ENCODE measurements around the gene FAM181A. TPM values are rescaled to one million over a fixed set of nuclear protein-coding genes. Genes with fewer than 3 reads are reported as not detected.

FAM181A gene
- total RNA-seq, 5 donors from 2014 or later (not counting 1 experiment from before 2014, with no cell fraction given): not detected

DNA sequence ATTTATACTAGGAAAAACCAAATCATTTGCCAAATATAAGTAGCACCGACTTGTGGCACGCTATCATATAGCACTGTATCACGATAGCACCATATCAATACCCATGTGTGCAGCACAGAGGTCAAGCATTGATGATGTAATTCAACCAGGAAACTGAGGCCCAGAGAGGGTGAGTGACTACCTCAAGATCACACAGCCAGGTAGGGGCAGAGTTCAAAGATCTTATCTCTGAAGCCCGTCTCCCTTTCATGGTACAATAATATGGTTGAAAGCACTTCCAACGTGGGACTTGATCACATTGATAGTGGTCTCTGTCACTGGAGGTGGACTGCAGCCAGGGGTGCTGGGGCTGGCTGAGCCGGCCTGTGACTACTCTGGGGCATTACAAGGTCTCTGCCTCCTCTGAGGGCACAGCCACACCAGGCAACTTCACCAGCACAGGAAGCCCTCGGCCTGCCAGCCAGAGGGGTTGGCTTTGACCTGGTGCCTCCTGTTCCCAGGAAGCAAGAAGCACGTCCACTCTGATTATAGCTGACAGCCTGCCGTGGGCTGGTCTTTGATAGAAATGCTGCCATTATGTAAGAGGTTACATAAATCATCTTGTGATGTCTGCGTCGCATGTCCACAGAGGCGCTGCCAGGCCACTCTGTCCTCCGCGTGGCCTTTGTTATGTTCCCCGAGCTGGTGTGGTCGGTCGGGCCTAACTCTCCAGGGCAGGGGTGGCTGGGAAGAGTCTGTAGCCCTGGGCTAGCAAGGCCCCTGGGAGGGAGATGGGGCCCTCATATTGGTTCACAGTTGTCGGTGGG is 5.9 kb upstream of the FAM181A start:
- no peak overlapping the region for H3K4me3 Mint-ChIP-seq
- CTCF ChIA-PET: interaction anchor here in 1 of 2 donors (0.6 kb wide), 1 partner anchor 265 kb away, joined by 3 read pairs; no protein-coding TSS in a partner anchor
- H3K27me3 ChIP-seq (replicated peaks in 1 of 2; ENCODE audit: control insufficient read depth in 2 of 2, extremely low read depth in 1 of 2, insufficient read depth in 2 of 2, low read length in 1 of 2): peaks cover 0 to 13% of the 10 kb centered on the region in 2 experiments
- no peak overlapping the region for H3K27ac Mint-ChIP-seq
- DNase-seq: no peak
- POLR2A ChIA-PET: no interaction called here
- WGBS (ENCODE audit: insufficient coverage): 73% methylated on average over 5 of the region's 18 CpGs
- peaks cover 0 to 6% of the 10 kb centered on the region in 2 donors for H3K27me3 Mint-ChIP-seq
- H3K9me3 Mint-ChIP-seq: peaks cover 4 to 5% (median 4%) of the 10 kb centered on the region in 3 donors
- H3K4me1 Mint-ChIP-seq: no peaks in the 10 kb centered on the region
- H3K36me3 Mint-ChIP-seq: no peaks in the 10 kb centered on the region
- H3K36me3 ChIP-seq (ENCODE audit: control insufficient read depth in 2 of 2, extremely low read depth in 1 of 2, insufficient read depth in 1 of 2, low read length in 1 of 2): no peaks in the 10 kb centered on the region
- H3K27ac ChIP-seq (ENCODE audit: low read length): no peak overlapping the region
- no peak for ATAC-seq (replicated peaks in 1 of 4)
- H3K4me1 ChIP-seq (ENCODE audit: control insufficient read depth in 1 of 2, extremely low read depth in 1 of 2, insufficient read depth in 2 of 2, low read length in 2 of 2): no peaks in the 10 kb centered on the region
- no peaks in the 10 kb centered on the region for H3K9me3 ChIP-seq
- H3K4me3 ChIP-seq (ENCODE audit: control insufficient read depth in 1 of 2, extremely low read depth in 1 of 2, low read length in 1 of 2): no peak overlapping the region

DNA sequence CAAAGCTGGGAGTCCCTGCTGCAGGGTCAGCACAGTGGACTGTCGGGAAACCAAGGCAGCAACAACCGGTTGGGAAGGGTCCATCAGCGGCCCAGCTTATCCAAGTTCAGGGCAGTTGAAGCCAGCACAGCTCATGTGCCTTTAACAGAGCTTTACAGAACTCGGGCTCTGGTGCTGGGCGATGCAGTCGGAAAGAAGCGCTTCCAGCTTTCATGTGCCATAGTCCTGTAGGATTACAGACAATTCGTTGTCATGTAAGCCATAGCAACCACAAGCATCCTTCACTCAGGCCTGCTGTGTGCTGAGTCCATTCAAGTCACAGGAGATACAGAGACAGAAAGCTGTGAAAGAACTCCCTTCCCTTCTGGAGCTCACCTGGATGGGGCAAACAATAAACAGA is 3.5 kb upstream of the FAM181A start:
- no peak overlapping the region for H3K4me3 Mint-ChIP-seq
- no peaks in the 10 kb centered on the region for H3K9me3 ChIP-seq
- ChIA-PET CTCF (no interaction called here), POLR2A (no interaction called here)
- peaks cover 0 to 7% of the 10 kb centered on the region in 2 experiments for H3K27me3 ChIP-seq (replicated peaks in 1 of 2; ENCODE audit: control insufficient read depth in 2 of 2, extremely low read depth in 1 of 2, insufficient read depth in 2 of 2, low read length in 1 of 2)
- no peaks in the 10 kb centered on the region for H3K36me3 Mint-ChIP-seq
- ATAC-seq (replicated peaks in 1 of 4): no peak
- no peak overlapping the region for H3K27ac Mint-ChIP-seq
- no peak overlapping the region for H3K4me3 ChIP-seq (ENCODE audit: control insufficient read depth in 1 of 2, extremely low read depth in 1 of 2, low read length in 1 of 2)
- no peaks in the 10 kb centered on the region for H3K36me3 ChIP-seq (ENCODE audit: control insufficient read depth in 2 of 2, extremely low read depth in 1 of 2, insufficient read depth in 1 of 2, low read length in 1 of 2)
- no peak overlapping the region for H3K27ac ChIP-seq (ENCODE audit: low read length)
- DNase-seq: no peak
- no peaks in the 10 kb centered on the region for H3K4me1 ChIP-seq (ENCODE audit: control insufficient read depth in 1 of 2, extremely low read depth in 1 of 2, insufficient read depth in 2 of 2, low read length in 2 of 2)
- 84% methylated on average over 8 of the region's 8 CpGs for WGBS (ENCODE audit: insufficient coverage)
- H3K27me3 Mint-ChIP-seq: no peaks in the 10 kb centered on the region
- H3K9me3 Mint-ChIP-seq: peaks cover 4 to 5% (median 4%) of the 10 kb centered on the region in 3 donors
- H3K4me1 Mint-ChIP-seq: no peaks in the 10 kb centered on the region

DNA sequence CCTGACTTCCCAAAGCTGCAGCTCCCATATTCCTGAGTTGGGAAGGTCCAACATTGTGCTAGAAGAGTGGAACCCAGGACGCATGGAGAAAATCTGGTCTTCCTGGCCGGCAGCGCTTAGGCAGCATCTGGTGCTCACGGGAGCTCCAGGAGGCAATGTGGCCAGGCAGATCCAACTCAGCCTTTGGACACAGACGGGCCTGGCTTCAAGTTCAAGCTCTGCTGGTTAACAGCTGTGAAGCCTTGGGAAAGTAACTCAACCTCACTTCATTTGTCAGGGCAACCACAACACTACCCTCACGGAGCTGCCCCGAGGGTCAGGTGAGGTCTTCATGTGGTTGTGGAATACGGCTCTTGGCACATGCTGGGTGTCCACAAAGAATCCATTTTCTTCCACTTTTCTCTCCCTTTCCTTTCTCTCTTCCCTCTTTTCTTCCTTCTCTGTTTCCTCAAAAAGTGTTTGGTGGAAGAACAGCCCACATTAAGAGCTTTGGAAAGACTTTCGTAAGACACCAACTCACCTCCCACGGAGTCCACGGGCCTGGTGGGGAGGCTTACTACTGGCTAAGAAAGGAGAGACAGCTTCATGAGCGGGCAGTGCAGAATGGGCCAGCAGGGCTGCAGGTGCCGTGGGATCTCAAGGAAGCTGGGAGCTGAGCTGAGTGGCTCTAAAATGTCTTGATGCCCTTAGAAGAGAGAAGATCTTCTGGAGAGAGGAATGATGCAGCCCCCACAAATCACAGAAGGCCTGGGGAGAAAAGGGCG is 2.4 kb upstream of the FAM181A start:
- 81% methylated on average over 6 of the region's 14 CpGs for WGBS (ENCODE audit: insufficient coverage)
- ChIA-PET CTCF (no interaction called here), POLR2A (no interaction called here)
- Mint-ChIP-seq H3K27me3 (no peaks in the 10 kb centered on the region), H3K4me3 (no peak overlapping the region), H3K4me1 (no peaks in the 10 kb centered on the region), H3K36me3 (no peaks in the 10 kb centered on the region), H3K27ac (no peak overlapping the region), H3K9me3 (peaks cover under 1 to 1% (median under 1%) of the 10 kb centered on the region in 3 donors)
- Histone ChIP-seq H3K27me3 (replicated peaks in 1 of 2; ENCODE audit: control insufficient read depth in 2 of 2, extremely low read depth in 1 of 2, insufficient read depth in 2 of 2, low read length in 1 of 2) (peaks cover 0 to 7% of the 10 kb centered on the region in 2 experiments), H3K4me1 (ENCODE audit: control insufficient read depth in 1 of 2, extremely low read depth in 1 of 2, insufficient read depth in 2 of 2, low read length in 2 of 2) (no peaks in the 10 kb centered on the region), H3K4me3 (ENCODE audit: control insufficient read depth in 1 of 2, extremely low read depth in 1 of 2, low read length in 1 of 2) (no peak overlapping the region), H3K9me3 (no peaks in the 10 kb centered on the region), H3K36me3 (ENCODE audit: control insufficient read depth in 2 of 2, extremely low read depth in 1 of 2, insufficient read depth in 1 of 2, low read length in 1 of 2) (no peaks in the 10 kb centered on the region), H3K27ac (ENCODE audit: low read length) (no peak overlapping the region)
- DNase-seq (no peak), ATAC-seq (replicated peaks in 1 of 4) (no peak)

DNA sequence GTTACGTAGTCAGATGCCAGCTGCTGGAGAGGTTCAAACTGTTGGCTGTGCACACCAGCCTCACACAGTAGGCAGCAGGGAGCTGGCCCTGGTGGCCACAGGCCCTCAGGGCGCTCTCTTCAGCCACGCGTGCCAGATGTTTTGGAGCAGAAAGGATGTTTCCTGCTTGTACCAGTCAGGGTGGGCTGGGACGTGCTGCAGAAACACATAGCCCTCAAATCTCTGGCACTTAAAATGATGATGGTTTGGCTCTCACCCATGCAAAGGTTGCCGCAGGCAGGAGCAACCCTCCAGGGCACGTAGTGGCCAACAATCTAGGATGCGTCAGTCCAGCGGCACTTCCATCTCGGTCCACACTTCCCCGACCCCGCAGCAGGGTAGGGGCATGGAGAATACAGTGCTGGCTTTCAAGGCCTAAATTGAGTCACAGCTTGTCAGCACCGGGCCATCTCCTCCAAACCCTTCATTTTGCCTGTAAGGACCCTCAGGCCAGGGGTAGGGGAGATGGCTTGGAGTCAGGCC is 1.7 kb upstream of the FAM181A start:
- no peak overlapping the region for H3K27ac ChIP-seq (ENCODE audit: low read length)
- Mint-ChIP-seq H3K27me3 (no peaks in the 10 kb centered on the region), H3K36me3 (no peaks in the 10 kb centered on the region), H3K9me3 (no peaks in the 10 kb centered on the region), H3K4me1 (no peaks in the 10 kb centered on the region), H3K27ac (no peak overlapping the region), H3K4me3 (no peak overlapping the region)
- DNase-seq (no peak), ATAC-seq (replicated peaks in 1 of 4) (no peak)
- H3K9me3 ChIP-seq: no peaks in the 10 kb centered on the region
- no peak overlapping the region for H3K4me3 ChIP-seq (ENCODE audit: control insufficient read depth in 1 of 2, extremely low read depth in 1 of 2, low read length in 1 of 2)
- no peaks in the 10 kb centered on the region for H3K4me1 ChIP-seq (ENCODE audit: control insufficient read depth in 1 of 2, extremely low read depth in 1 of 2, insufficient read depth in 2 of 2, low read length in 2 of 2)
- ChIA-PET CTCF (no interaction called here), POLR2A (no interaction called here)
- peaks cover 0 to 7% of the 10 kb centered on the region in 2 experiments for H3K27me3 ChIP-seq (replicated peaks in 1 of 2; ENCODE audit: control insufficient read depth in 2 of 2, extremely low read depth in 1 of 2, insufficient read depth in 2 of 2, low read length in 1 of 2)
- H3K36me3 ChIP-seq (ENCODE audit: control insufficient read depth in 2 of 2, extremely low read depth in 1 of 2, insufficient read depth in 1 of 2, low read length in 1 of 2): no peaks in the 10 kb centered on the region
- WGBS (ENCODE audit: insufficient coverage): 84% methylated on average over 11 of the region's 13 CpGs

DNA sequence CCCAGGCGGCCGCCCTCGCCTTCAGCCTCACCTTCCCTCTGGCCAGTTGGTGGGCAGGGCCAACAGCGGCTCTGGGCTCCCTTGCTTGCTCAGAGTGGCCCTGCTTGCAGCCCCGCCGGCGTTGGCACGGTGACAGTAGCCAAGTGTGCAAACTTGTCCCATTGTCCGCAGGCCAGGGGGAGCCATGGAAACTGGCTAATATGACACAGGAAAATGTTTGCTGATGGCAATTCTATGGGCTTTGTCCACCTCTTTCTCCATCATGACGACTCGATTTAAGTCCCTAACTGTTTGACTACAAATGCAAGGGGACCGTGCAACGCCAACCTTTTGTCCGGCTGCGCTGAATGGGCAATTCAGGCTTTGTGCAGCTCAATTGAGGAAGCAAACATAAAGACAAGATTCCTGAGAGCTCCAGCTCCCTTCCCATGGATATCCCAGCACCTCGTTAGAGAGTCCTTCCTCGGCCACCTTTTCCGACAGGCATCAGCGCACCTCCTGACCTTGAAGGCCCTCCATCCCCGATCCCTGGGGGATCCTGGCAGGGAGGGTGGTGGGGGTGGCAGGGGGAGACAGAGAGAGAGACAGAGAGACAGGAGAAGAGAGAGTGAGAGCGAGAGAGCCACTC is 785 bp upstream of the FAM181A start:
- peaks cover 0 to 3% of the 10 kb centered on the region in 2 experiments for H3K27me3 ChIP-seq (replicated peaks in 1 of 2; ENCODE audit: control insufficient read depth in 2 of 2, extremely low read depth in 1 of 2, insufficient read depth in 2 of 2, low read length in 1 of 2)
- ChIA-PET POLR2A (no interaction called here), CTCF (no interaction called here)
- Mint-ChIP-seq H3K4me3 (no peak overlapping the region), H3K9me3 (no peaks in the 10 kb centered on the region), H3K36me3 (no peaks in the 10 kb centered on the region), H3K27ac (no peak overlapping the region), H3K4me1 (no peaks in the 10 kb centered on the region), H3K27me3 (no peaks in the 10 kb centered on the region)
- no peak for ATAC-seq (replicated peaks in 1 of 4)
- no peaks in the 10 kb centered on the region for H3K9me3 ChIP-seq
- H3K36me3 ChIP-seq (ENCODE audit: control insufficient read depth in 2 of 2, extremely low read depth in 1 of 2, insufficient read depth in 1 of 2, low read length in 1 of 2): no peaks in the 10 kb centered on the region
- WGBS (ENCODE audit: insufficient coverage): 89% methylated on average over 17 of the region's 21 CpGs
- H3K27ac ChIP-seq (ENCODE audit: low read length): no peak overlapping the region
- no peak overlapping the region for H3K4me3 ChIP-seq (ENCODE audit: control insufficient read depth in 1 of 2, extremely low read depth in 1 of 2, low read length in 1 of 2)
- no peaks in the 10 kb centered on the region for H3K4me1 ChIP-seq (ENCODE audit: control insufficient read depth in 1 of 2, extremely low read depth in 1 of 2, insufficient read depth in 2 of 2, low read length in 2 of 2)
- no peak for DNase-seq

DNA sequence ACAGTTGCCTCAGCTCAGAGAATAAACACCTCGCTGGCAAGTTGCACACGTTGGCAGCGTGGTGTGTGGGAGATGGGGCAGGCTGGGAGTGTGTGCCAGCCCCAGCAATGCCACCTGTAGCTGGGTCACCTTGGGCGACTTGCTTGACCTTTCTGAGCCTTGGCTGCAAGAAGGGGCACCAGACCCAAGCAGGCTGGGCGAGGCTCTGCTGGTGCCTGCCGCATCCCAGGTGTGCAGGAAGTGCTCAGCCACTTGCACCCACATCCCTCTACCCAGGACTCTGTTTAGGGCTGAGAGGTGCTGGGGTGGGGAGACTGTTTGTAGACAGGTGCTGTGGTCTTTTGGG is 629 bp downstream of the FAM181A start:
- H3K4me1 Mint-ChIP-seq: no peaks in the 10 kb centered on the region
- ATAC-seq (replicated peaks in 1 of 4) (no peak), DNase-seq (no peak)
- 40% methylated on average over 4 of the region's 6 CpGs for WGBS (ENCODE audit: insufficient coverage)
- no peak overlapping the region for H3K4me3 Mint-ChIP-seq
- H3K4me1 ChIP-seq (ENCODE audit: control insufficient read depth in 1 of 2, extremely low read depth in 1 of 2, insufficient read depth in 2 of 2, low read length in 2 of 2): no peaks in the 10 kb centered on the region
- no peaks in the 10 kb centered on the region for H3K27me3 Mint-ChIP-seq
- POLR2A ChIA-PET: no interaction called here
- no peak overlapping the region for H3K4me3 ChIP-seq (ENCODE audit: control insufficient read depth in 1 of 2, extremely low read depth in 1 of 2, low read length in 1 of 2)
- H3K36me3 Mint-ChIP-seq: no peaks in the 10 kb centered on the region
- H3K9me3 ChIP-seq: no peaks in the 10 kb centered on the region
- H3K27ac ChIP-seq (ENCODE audit: low read length): no peak overlapping the region
- no peak overlapping the region for H3K27ac Mint-ChIP-seq
- H3K36me3 ChIP-seq (ENCODE audit: control insufficient read depth in 2 of 2, extremely low read depth in 1 of 2, insufficient read depth in 1 of 2, low read length in 1 of 2): no peaks in the 10 kb centered on the region
- CTCF ChIA-PET: no interaction called here
- no peaks in the 10 kb centered on the region for H3K9me3 Mint-ChIP-seq
- H3K27me3 ChIP-seq (replicated peaks in 1 of 2; ENCODE audit: control insufficient read depth in 2 of 2, extremely low read depth in 1 of 2, insufficient read depth in 2 of 2, low read length in 1 of 2): no peaks in the 10 kb centered on the region

All from T-cell (primary cell).